ENCODE data around the gene ANKRD33. TPM values are rescaled to one million over a fixed set of nuclear protein-coding genes. Genes with fewer than 3 reads are reported as not detected.

ANKRD33 gene
- total and polyA plus RNA-seq, 2 of the 13 experiments (the other 11 are each of a cell fraction or from before 2014, with no cell fraction given) = 0.04 TPM; not detected in 1

GRCh38 chr12:51884676-51885229 is 3.1 kb upstream of the ANKRD33 start (continued):
- TF ChIP-seq ZNF407 (CRISPR knock-in tag; IDR thresholded peaks at IDR 0.05; ENCODE audit: not compliant biosample characterization) (no peak), JDP2 (CRISPR knock-in tag; IDR thresholded peaks at IDR 0.05; ENCODE audit: borderline replicate concordance) (no peak), YEATS2 (CRISPR knock-in tag; IDR thresholded peaks at IDR 0.05; ENCODE audit: borderline replicate concordance) (no peak), ETV5 (CRISPR knock-in tag; IDR thresholded peaks at IDR 0.05; ENCODE audit: borderline replicate concordance) (peak; percentile 17; the same call in 1 of the 2 replicates), FOXC1 (CRISPR knock-in tag; IDR thresholded peaks at IDR 0.05; ENCODE audit: borderline replicate concordance) (no peak), ATF3 (CRISPR knock-in tag; IDR thresholded peaks at IDR 0.05) (peak; percentile 79; the same call in 1 of the 2 replicates), SOX5 (CRISPR knock-in tag; IDR thresholded peaks at IDR 0.05; ENCODE audit: borderline replicate concordance) (peak; percentile 26; the same call in 1 of the 2 replicates), CENPT (CRISPR knock-in tag; IDR thresholded peaks at IDR 0.05; ENCODE audit: low read depth) (no peak), ZNF580 (CRISPR knock-in tag; IDR thresholded peaks at IDR 0.05; ENCODE audit: borderline replicate concordance, low read depth) (no peak), MXI1 (IDR thresholded peaks at IDR 0.05; ENCODE audit: borderline replicate concordance, low read depth, low read length) (no peak), IRF2 (CRISPR knock-in tag; IDR thresholded peaks at IDR 0.05) (peak; percentile 57; the same call in 1 of the 2 replicates), ZNF749 (CRISPR knock-in tag; IDR thresholded peaks at IDR 0.05; ENCODE audit: borderline replicate concordance) (no peak), TGIF2 (CRISPR knock-in tag; IDR thresholded peaks at IDR 0.05) (no peak), HOMEZ (CRISPR knock-in tag; IDR thresholded peaks at IDR 0.05; ENCODE audit: low read depth) (peak; percentile 49; the same call in 1 of the 2 replicates), NFYB (CRISPR knock-in tag; IDR thresholded peaks at IDR 0.05) (0 out of 2 replicates have a peak, but pooled peaks have one; percentile 13), ZNF350 (CRISPR knock-in tag; IDR thresholded peaks at IDR 0.05; ENCODE audit: borderline replicate concordance, low read depth) (no peak), DBP (CRISPR knock-in tag; IDR thresholded peaks at IDR 0.05; ENCODE audit: not compliant biosample characterization) (no peak), ZNF724P (CRISPR knock-in tag; IDR thresholded peaks at IDR 0.05; ENCODE audit: borderline replicate concordance) (no peak)
